NCI-H2227 (cell line): Measurements from ENCODE around the gene DLX4.

Experiments used
- DNase-seq: peaks from one replicate; lab custom pipeline; 2025; ENCODE audit not compliant: unreplicated experiment; lab: John Stamatoyannopoulos, UW

Gene DLX4

DNA sequence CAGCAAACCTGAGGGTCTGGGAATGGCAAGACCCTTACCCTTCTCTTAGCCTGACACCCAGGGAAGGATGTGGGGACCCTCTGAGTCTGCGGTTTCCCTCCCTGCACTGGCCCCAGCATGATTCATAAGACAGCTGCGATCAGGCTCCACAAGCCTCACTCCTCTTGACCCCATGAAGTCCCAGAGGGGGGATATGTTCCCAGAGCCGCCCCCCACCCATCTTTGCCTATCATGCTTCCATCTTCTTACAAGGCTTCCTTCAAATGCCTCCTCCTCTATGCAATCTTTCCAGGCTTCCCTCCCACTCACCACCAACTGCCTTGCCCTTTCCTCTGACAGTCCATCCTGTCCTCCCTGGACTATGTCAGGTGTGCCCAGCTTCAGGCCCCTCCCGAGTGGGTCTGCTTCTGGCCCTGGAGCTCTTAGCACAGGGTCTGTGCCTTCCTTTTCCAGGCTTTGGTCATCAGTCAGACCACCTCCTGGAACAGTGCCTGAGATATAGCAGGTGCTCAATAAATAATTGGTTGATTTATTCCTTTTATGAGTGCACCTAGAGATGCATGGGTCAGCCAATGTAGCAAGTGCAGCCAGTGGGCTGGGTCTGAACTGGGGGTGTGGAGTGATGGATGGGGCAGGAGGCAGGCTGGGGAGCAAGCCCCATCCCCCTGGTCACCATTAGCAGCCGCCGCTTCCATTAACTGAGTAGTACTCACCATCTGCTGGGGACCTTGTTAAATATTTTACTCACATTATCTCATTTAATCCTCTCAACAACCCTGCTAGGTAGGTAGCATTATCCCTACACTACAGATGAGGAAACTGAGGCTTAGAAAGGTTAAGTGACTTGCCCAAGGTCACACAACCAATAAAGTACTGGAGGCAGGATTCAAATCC, 17.7 kb downstream of the DLX4 start:
- DNase-seq: no peak

DNA sequence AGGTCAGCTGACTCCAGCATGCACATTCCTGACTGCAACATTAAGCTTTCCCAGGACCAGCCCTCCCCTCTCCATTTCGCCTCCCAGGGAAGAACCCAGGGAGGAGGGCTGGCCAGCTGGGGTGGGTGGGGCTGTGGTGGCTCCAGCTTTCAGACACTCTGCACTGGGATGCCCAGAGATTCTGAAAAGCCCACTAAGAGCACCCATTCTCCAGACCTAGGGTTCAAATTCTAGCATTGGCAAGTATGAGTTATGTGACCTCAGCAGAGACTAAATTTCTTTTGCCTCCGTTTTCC, 18.2 kb downstream of the DLX4 start:
- no peak for DNase-seq

DNA sequence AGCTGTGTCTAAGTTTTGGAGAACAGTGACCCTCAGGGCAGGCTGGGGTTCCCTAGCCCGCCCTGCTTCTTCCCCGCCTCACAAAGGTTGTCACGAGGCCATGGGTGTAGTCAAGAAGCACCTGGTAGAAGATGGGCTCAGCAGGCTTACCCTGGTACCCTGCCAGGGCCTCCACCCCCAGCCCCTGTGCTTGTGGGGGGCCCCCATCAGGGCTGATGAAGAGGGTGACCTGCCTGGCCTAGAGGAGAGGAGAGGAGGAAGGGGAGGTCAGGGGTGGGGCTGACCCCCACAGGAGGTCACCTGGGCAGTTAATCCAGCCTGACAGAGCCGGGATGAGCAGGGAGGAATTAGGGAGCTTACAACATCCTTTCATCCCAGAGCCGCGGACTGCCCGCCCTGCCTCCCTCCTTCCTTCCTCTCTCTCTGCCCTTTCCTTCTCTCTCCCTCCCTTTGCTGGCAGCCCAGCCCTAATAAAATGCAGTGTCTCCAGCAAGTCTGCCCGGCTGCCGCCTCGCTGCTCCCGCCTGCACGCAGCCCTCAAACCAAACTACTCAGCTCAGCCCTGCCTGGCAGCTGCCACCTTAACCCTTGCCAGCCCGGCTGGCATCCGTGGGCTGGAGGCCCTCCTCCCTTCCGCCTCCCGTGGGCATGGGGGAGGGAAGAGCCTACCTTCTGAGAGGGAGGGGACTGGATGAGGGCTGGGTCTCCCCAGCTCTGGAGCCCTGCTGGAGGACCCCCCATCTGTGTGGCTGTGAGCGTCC, 18.9 kb downstream of the DLX4 start:
- DNase-seq: peak; percentile 73

DNA sequence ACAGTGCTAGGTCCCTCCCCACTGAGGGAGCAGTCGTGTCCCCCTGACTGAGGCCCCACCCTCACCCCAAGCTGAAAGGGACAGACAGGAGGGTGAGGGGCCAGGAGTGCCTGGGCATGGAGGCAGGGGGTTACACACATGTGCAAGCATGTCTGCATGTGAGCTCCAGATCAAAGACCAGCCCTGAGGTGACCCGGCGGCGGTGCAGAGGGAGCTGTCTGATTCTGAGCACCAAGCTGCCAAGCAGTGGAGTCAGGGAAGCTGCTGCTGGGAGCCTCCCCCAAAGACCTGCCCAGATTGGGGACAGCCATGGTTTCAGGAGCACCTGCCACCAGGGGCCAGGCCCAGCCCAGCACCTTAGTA, 20.5 kb downstream of the DLX4 start:
- DNase-seq: no peak

DNA sequence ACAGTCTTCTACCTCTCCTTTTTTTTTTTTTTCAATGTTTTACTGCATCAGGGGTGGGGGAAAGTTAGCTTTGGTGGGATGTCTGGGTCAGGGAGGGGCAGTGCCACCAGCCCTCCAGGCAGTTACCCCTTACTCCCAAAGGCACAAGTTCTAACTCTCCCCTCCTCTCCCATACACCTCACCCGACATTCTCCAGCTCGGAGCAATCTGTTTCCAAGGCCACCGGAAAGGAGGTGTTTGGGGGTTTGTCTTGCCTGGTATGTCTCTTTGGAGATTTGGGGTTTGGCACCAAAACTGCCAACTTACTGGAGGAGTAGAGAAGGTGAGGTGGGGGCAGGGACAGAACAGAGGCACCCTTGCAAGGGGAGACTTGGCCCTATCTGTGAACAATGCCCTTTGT, 21.3 kb downstream of the DLX4 start:
- DNase-seq: no peak

DNA sequence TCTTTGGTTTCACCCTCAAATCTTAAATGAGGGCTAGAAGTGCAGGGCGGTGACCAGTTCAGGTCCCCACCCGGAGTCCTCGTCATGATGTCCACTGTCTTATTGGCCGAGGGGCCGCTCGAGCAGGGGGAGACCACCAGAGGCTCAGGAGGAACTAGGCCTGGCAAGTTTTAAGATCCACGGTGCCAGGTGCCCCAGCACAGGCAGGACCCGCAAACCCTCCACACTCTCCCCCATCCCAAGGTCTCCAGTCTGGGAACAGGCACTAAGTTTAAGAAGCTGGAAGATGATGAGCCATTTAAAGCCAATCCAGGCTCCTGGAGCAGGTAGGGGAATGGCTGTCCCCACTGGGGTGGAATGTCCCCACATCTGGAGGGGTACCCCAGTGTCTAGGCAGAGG, 21.9 kb downstream of the DLX4 start:
- DNase-seq: no peak

DNA sequence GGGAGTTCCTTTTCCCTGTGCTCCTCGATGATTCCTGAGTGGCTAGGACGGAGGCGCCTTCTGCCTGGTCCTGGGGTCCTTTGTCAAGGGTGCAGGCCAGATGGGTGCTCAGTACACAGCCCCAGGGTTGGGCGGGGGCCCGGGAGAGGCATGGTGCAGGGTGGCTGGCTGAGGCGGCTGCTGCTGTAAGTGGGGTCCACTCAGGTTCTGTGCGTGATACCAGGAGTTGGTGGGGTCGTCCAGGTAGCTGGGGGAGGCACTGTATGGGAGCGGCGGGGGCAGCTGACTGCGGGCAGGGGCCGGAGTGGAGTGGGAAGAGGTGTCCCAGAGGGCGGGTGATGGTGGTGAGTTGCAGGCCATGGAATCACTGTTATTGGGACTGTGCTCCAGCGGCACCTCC, 22.4 kb downstream of the DLX4 start:
- no peak for DNase-seq

DNA sequence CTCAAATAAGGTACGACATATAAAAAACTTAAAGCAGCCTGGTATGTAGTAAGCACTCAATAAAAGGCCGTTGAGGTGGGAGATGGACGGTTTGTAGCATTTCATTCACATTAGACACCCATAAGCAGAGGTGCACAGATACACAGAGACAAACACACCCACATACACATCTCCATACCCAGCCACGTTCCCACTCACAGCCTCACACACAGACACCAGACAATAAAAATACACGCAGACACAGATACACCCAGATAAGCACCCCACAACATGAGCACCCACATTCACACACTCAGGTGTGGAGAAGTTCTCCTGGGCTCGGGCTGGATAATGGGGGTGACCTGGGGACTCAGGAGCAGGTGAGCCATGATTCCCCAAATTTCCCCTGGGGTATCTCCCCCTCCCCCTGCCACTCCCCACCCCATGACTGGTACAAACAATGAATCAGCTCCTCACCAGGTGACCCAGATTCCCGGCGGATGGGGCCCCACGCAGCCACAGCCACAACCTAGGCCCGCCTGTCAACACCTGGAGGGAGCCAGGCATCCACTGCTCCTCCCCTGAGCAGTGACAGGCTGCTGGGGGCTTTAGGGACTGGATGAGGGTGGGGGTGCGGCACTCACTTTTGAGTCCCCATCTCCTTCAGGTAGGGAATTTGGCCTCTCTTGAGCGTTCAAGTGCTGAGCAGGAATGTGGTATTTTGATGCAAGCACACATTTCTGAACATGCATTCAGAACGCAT, 23.4 kb downstream of the DLX4 start:
- DNase-seq: no peak

DNA sequence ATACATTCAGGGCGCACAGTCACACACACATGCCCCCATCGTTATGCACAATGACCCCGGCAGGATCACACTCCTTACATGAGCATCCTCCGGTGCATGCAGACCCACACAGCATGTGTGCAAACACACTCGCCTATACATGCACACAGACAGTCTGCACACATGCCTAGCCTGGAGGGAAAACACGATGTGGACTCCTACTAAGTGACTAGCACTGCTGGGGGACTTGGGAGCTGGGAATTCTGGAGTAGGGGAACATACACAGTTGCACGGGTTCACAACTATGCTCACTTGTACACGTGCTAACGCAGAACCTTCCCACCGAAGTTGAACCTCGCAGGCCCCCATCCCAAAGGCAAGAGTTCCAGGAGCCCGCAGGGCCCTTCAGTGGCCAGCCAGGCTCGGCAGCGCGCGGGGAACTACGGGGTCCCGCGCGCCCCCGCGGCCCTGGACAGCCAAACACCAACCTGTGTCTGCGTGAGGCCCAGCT, 24.0 kb downstream of the DLX4 start:
- no peak for DNase-seq

DNA sequence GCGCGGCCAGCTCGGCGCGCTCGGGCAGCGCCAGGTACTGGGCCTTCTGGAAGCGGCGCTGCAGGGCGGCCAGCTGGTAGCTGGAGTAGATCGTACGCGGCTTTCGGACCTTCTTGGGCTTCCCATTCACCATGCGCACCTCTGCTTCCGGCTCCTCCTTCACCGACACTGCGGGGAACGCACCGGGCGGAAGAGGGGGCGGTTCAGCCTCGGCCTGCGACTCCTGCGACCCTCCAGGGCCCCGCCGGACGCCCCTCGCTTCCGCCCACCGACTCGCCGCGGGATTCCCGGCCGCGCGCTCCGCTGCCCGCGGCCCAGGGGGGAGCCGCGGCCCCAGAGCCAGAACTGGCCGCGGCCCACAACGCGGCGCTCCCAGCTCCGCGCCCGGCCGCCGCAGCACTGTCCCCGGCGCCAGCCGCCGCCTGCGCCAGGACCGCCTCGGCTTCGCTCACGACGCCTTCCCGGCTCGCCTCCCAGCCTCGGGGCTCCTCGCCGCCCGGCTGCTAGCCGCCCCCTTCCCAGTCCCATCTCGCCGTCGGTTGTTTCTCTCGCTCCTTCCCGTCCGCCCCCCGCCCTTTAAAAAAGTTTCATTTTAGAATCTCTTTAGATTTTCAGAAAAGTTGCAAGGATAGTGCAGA, 24.6 kb downstream of the DLX4 start:
- peak; percentile 61 for DNase-seq

DNA sequence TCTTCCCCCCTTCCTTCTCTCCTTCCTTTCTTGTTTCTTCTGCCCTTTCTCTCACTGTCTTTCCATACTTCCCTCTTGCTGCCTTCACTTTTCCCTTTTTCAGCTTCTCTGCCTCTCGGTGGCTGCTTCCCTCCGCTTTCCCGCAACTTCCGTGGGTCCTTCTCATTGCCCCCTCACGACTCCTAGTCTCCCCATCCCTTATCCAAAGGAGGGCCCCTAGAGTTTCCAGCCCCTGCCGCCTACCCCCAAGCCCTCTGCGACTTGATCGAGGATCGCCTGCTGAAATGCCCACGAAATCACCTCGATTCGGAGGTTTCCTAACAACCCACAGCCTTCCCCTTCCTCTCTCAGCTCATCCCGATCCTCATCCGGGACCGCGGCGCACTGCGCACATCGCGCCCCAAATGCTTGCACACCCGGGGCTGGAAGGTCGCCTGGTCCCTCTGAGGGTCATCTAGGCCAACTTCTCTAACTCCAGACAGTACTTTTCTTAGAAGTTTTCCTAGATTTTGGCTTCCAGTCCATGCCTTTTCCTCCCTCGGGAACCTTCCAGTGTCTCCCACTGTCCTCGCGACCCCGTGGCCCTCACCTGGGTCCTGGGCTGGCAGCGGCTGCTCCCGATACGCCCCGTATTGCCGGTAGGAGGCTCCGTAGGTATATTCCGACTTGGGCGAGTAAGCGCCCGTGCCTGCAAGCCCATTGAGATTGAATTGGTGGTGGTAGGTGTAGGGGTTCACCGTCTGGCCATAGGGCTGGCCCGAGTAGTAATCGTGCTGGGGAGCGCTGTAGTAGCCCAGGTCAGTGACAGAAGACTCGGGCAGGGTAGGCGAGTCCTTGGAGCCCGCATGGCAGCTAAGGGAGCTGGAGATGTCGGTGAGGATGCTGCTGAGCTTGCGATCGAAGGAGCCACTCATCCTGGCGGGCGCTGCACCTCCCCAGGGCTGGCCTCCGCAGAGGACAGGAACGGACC, 25.4 kb downstream of the DLX4 start:
- peak; percentile 69 for DNase-seq

DNA sequence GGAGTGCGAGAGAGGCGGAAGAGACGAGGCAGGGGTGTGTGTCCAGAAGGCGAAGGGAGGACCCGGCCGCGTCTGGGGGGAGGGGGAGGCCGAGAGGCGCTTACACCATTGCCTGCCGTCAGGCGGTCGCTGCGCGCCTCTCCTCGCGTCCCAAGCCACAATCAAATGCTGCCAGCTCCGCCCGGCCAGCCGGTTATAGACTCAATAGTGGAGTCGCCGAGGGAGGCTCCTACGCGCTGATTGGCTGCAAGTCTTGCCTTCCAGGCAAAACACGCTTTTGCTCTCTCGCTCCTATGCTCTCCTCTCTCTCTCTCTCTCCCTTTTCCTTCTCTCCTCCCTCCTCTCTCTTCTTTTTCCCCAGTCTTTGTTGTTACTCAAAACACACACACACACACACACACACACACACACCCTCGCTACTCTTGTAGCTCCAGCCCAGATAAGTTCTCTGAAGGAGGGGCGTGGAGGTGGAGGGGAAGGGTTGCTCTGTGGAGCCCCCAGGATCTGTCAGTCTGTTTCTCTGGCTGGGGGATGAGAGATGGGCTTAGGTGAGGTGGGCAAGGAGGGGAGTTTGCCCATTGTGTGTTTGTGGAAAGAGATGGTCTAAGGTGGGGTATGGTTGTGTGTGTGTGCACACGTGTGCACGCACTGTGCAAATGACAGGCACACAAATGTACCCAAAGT, 26.2 kb downstream of the DLX4 start, which contains the start of gene DLX3:
Gene DLX3, minus strand, starts transcription at position 170 of the 684 bp plus-strand sequence. CDS start 226 bp downstream, outside the sequence.
- peak; percentile 97 for DNase-seq

DNA sequence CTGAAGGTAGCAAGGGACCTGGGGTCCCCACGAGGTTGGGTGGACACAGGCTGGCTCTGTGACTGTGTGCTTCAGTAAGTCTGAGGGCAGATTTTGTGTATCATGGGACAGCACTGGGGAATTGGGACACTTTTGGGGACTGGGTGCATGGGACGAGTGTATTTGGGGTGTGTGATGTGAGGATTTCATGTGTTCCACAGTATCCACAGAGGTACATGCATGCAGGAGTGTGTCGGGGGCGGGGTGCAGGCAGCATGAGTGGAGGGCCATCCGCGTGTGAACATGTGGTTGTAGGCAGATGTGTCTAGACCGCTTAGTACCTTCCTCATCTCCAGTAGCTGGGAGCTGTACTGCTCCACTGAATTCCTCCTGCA, 27.1 kb downstream of the DLX4 start:
- DNase-seq: no peak

DNA sequence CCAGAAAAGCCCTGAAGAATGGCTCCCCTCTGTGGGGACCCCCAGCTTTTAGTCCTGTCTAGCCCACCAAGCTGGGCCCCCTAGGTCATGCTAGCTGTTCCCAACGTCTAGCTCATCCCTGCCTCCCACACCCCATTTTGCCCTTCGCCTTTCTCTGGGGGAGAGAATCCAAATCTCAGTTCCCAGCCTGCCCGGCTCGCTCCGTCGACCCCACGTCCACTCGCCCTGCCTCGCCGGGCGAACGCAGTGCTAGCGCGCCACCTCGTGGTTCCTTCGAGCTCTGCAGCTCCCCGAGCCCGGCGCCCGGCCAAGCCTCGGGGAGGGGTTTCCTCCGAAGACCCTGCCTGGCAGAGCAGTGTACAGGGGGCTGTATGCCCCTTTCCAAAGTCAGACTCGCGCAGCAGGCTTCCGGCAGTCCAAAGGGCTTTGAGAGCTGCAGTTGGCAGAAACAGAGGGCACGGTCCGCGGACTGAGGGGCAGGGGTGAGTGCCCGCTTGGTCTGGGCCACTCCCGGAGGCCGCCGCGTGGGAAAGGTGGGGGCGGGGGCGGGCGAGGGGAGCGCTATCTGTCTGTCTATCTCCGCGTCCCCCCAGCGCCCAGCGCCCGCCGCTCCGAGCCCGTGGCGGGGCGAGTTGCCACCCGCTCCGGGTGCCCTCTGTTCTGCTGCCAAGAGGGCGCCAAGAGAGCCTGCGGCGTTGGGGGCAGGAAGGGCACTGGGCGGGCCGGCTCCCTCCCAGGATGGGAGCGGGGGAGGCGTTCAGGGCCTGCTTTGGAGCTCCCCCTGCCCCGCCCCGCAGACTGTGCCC, 27.7 kb downstream of the DLX4 start:
- peak; percentile 87 for DNase-seq

DNA sequence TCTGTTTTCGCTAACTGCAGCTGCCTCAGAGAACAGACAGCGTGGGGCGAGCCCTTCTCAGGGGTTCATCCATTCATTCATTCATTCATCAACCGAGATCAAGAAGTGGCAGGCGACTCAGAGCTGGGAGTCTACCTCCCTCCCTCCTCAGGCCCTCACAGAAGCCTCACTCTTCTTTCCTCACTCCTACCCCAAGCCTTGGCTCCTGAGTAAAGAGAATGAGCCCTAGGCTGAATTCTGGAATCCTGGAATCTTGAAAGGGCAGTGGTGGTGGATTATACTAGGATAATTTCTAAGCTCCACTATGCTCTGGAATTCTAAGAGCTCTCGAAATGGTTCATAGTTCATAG, 28.3 kb downstream of the DLX4 start:
- DNase-seq: no peak

DNA sequence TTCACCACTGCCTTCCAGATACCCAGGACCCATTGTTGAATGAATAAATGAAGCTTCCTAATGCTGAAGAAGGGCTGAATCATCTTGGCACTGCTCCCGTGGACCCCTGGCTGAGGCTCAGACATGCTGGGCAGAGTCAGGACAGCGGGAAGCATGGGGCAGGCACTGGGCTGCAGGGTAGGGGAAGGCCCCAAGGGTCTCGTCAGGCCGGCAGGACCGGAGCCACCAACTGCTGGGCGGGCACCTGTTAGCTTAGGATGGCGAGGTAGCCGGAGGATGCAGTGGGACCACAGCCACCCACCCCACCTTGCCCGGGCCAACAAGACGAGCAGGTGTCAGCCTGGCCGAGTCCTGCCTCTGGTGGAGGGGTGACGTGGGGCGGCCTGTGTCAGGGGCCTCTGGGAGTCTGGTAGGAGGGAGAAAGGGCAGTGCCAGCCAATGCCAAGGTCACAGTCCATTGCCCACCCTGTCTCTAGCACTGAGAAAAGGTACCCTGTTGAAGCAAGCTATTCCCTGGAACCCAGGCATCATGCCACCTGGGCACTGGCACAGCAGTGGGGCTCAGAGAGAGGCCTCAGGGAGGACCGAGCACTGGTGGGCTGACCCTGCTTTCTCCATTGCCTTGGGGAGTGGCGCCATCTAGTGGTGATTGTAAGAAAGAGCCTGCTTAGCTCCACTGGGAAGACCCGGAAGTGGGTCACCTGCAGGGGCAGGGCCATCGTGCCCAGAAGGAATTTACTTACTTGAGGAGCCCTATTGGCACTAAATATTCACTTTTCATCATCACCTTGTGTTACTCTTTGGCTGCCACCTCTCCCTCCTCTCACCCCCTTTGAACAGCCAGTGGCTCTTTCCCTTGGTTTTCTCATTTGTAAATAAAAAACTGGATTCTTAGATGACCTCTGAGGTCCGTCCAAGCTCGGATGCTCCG, 29.0 kb downstream of the DLX4 start:
- DNase-seq: peak; percentile 94

DNA sequence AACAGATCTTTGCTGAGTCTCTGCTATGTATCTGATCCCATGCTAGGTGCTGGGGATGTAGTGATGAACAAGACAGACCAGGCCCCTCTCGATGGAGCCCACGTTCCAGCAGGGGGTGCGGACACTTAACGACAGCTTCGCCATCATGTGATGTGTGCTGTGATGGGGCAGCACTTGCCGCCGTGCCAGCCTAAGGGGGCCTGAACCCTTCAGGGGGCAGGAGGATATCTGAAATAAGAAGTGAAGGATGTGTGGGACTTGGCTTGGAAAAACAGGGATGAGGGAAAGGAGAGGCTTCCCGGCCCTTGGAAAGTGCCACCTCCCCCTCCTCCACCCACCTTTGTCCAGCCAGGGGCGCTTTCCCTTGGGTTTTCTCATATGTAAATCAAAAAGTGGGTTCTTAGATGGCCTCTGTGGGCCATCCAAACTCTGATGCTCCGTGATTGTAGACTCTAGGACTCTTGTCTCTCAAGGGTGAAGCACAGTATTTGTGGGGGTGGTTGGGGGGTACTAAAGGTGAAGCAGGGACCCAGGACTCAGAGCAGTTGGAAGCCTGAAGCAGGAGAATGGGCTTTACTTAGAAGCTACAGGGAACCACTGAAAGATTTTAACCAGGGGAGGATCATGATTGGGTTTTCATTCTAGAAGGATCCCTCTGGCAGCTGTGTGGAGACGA, 30.0 kb downstream of the DLX4 start:
- no peak for DNase-seq
